HEK293 (cell line): Measurements from ENCODE around the gene CANT1.

Experiments used
- KLF10 ChIP-seq: fragments of 450-650 bp; IDR thresholded peaks from 2 replicates; pipeline ENCODE4 v1.5.1; 2018; ENCODE audit warnings: missing biosample characterization, mild to moderate bottlenecking, missing genetic modification characterization
- ZNF18 ChIP-seq: fragments of 450-650 bp; formaldehyde crosslinking; IDR thresholded peaks from 2 replicates; pipeline ENCODE4 v1.5.1; 2016; ENCODE audit warnings: missing biosample characterization, missing genetic modification characterization
- ZNF214 ChIP-seq: fragments of 450-650 bp; formaldehyde crosslinking; IDR thresholded peaks from 2 replicates; pipeline ENCODE4 v1.5.1; 2017; ENCODE audit warnings: missing biosample characterization, mild to moderate bottlenecking, missing genetic modification characterization, borderline replicate concordance
- ZNF561 ChIP-seq: fragments of 450-650 bp; IDR thresholded peaks from 2 replicates; pipeline ENCODE4 v1.5.1; 2018; ENCODE audit warnings: missing biosample characterization, missing genetic modification characterization, borderline replicate concordance

GRCh38 chr17:78947235-78948149 lies 62.1 kb downstream of the CANT1 start:
- TF ChIP-seq ZNF18 (tag by site-specific recombination): no peak
- TF ChIP-seq ZNF214 (tag by site-specific recombination): no peak
- TF ChIP-seq KLF10: no peak
- TF ChIP-seq ZNF561 (tag by site-specific recombination): no peak
